ENCODE measurements around the gene MRPL34.
A peak's percentile ranks its signal among the peaks of the same experiment; 100 is the strongest.

MRPL34 gene

GRCh38 chr19:17311455-17312188, 6.0 kb downstream of the MRPL34 start:
- DNase-seq: no peak

- DNase-seq: no peak
These were observed 6.8 kb downstream of the MRPL34 start for GRCh38 chr19:17312189-17313113.

GRCh38 chr19:17314007-17314593, 8.4 kb downstream of the MRPL34 start:
- no peak for DNase-seq

- DNase-seq: no peak
These were observed 13.3 kb downstream of the MRPL34 start for GRCh38 chr19:17318966-17319365.

- DNase-seq: no peak
These were observed 14.0 kb downstream of the MRPL34 start for GRCh38 chr19:17319473-17320238.

GRCh38 chr19:17320435-17320834, 14.8 kb downstream of the MRPL34 start:
- no peak for DNase-seq

GRCh38 chr19:17321655-17322489, 16.2 kb downstream of the MRPL34 start:
- no peak for DNase-seq

- no peak for DNase-seq
These were observed 17.2 kb downstream of the MRPL34 start for GRCh38 chr19:17322854-17323253.

- no peak for DNase-seq
These were observed 17.8 kb downstream of the MRPL34 start for GRCh38 chr19:17323300-17323963.

- DNase-seq: no peak
These were observed 18.3 kb downstream of the MRPL34 start for GRCh38 chr19:17323964-17324332.

- no peak for DNase-seq
These were observed 18.9 kb downstream of the MRPL34 start for GRCh38 chr19:17324357-17325114.

GRCh38 chr19:17325133-17325532, 19.5 kb downstream of the MRPL34 start:
- DNase-seq: no peak

- DNase-seq: no peak
These were observed 20.4 kb downstream of the MRPL34 start for GRCh38 chr19:17325881-17326594.

- DNase-seq: no peak
These were observed 20.9 kb downstream of the MRPL34 start for GRCh38 chr19:17326595-17326966.

- DNase-seq: no peak
These were observed 21.5 kb downstream of the MRPL34 start for GRCh38 chr19:17327068-17327653.

- peak; percentile 38 for DNase-seq
These were observed 22.2 kb downstream of the MRPL34 start for GRCh38 chr19:17327654-17328516.

GRCh38 chr19:17328517-17329365, 23.1 kb downstream of the MRPL34 start:
- DNase-seq: peak; percentile 15

All from CD4-positive, alpha-beta T cell treated with Interleukin-4 for 4 hours (primary cell).